ENCODE data around the gene NSMF. TPM values are rescaled to one million over a fixed set of nuclear protein-coding genes. Genes with fewer than 3 reads are reported as not detected.

Gene NSMF
- total RNA-seq, 1 experiment from 2014 or later, result 52.7 TPM

- ChIA-PET CTCF (no interaction called here), POLR2A (ENCODE audit: low non-redundant PET) (interaction anchor here (0.5 to 0.6 kb wide), 2 partner anchors 22 to 158 kb away, joined by 3 to 13 read pairs; no protein-coding TSS in a partner anchor)
- H3K36me3 ChIP-seq (ENCODE audit: insufficient read depth, low read length, poor library complexity, severe bottlenecking), result no peaks in the 10 kb centered on the region
- H3K27me3 ChIP-seq (replicated peaks; ENCODE audit: insufficient read depth, low read depth, low read length, poor library complexity), result no peaks in the 10 kb centered on the region
- H3K27ac ChIP-seq (ENCODE audit: low read depth, low read length, poor library complexity, severe bottlenecking), result no peak overlapping the region
- H3K9me3 ChIP-seq (ENCODE audit: low read depth, low read length, poor library complexity, severe bottlenecking), result no peaks in the 10 kb centered on the region
- no peak overlapping the region for H3K4me3 ChIP-seq (ENCODE audit: low read depth, low read length, poor library complexity, severe bottlenecking)
- intact Hi-C loops (cut with micrococcal nuclease; ENCODE audit: unreplicated experiment), result no loop called here
- TF ChIP-seq EZH2 (IDR thresholded peaks at IDR 0.05; ENCODE audit: borderline replicate concordance, low read depth, low read length, poor library complexity, severe bottlenecking) (no peak), CTCF (conservative IDR thresholded peaks at IDR 0.05; ENCODE audit: low read depth, low read length) (no peak)
- DNase-seq (ENCODE audit: low spot score), result no peak
- no TSS peak for BruUV-seq (replicated peaks)
- no peaks in the 10 kb centered on the region for H3K4me1 ChIP-seq (ENCODE audit: insufficient read depth, low read length, poor library complexity, severe bottlenecking)
These were observed 40.3 kb upstream of the NSMF start for GRCh38 chr9:137499416-137499815.

GRCh38 chr9:137498720-137499150 lies 39.6 kb upstream of the NSMF start:
- no peak for DNase-seq (ENCODE audit: low spot score)
- no peaks in the 10 kb centered on the region for H3K27me3 ChIP-seq (replicated peaks; ENCODE audit: insufficient read depth, low read depth, low read length, poor library complexity)
- CTCF ChIA-PET, result no interaction called here
- BruUV-seq (replicated peaks), result no TSS peak
- H3K27ac ChIP-seq (ENCODE audit: low read depth, low read length, poor library complexity, severe bottlenecking), result no peak overlapping the region
- no peaks in the 10 kb centered on the region for H3K36me3 ChIP-seq (ENCODE audit: insufficient read depth, low read length, poor library complexity, severe bottlenecking)
- H3K4me3 ChIP-seq (ENCODE audit: low read depth, low read length, poor library complexity, severe bottlenecking), result no peak overlapping the region
- POLR2A ChIA-PET (ENCODE audit: low non-redundant PET), result interaction anchor here (0.5 kb wide), 1 partner anchor 22 kb away, joined by 13 read pairs; no protein-coding TSS in a partner anchor
- intact Hi-C loops (cut with micrococcal nuclease; ENCODE audit: unreplicated experiment), result no loop called here
- H3K9me3 ChIP-seq (ENCODE audit: low read depth, low read length, poor library complexity, severe bottlenecking), result no peaks in the 10 kb centered on the region
- no peaks in the 10 kb centered on the region for H3K4me1 ChIP-seq (ENCODE audit: insufficient read depth, low read length, poor library complexity, severe bottlenecking)
- no peak for TF ChIP-seq CTCF (conservative IDR thresholded peaks at IDR 0.05; ENCODE audit: low read depth, low read length)

GRCh38 chr9:137497921-137498719 lies 39.0 kb upstream of the NSMF start:
- Histone ChIP-seq H3K9me3 (ENCODE audit: low read depth, low read length, poor library complexity, severe bottlenecking) (no peaks in the 10 kb centered on the region), H3K4me1 (ENCODE audit: insufficient read depth, low read length, poor library complexity, severe bottlenecking) (no peaks in the 10 kb centered on the region), H3K36me3 (ENCODE audit: insufficient read depth, low read length, poor library complexity, severe bottlenecking) (no peaks in the 10 kb centered on the region), H3K27me3 (replicated peaks; ENCODE audit: insufficient read depth, low read depth, low read length, poor library complexity) (no peaks in the 10 kb centered on the region), H3K4me3 (ENCODE audit: low read depth, low read length, poor library complexity, severe bottlenecking) (no peak overlapping the region), H3K27ac (ENCODE audit: low read depth, low read length, poor library complexity, severe bottlenecking) (no peak overlapping the region)
- ChIA-PET POLR2A (ENCODE audit: low non-redundant PET) (no interaction called here), CTCF (no interaction called here)
- intact Hi-C loops (cut with micrococcal nuclease; ENCODE audit: unreplicated experiment), result no loop called here
- BruUV-seq (replicated peaks), result no TSS peak
- TF ChIP-seq EZH2 (IDR thresholded peaks at IDR 0.05; ENCODE audit: borderline replicate concordance, low read depth, low read length, poor library complexity, severe bottlenecking), result no peak
- TF ChIP-seq CTCF (conservative IDR thresholded peaks at IDR 0.05; ENCODE audit: low read depth, low read length), result no peak
- no peak for DNase-seq (ENCODE audit: low spot score)
